Measurements from ENCODE around the gene PERM1. TPM values are rescaled to one million over a fixed set of nuclear protein-coding genes. Genes with fewer than 3 reads are reported as not detected.
A peak's percentile ranks its signal among the peaks of the same experiment; 100 is the strongest.

The PERM1 gene
- total and polyA plus RNA-seq, 2 of the 13 experiments (the other 11 are each of a cell fraction or from before 2014, with no cell fraction given) = 0.04 to 0.29 TPM

DNA sequence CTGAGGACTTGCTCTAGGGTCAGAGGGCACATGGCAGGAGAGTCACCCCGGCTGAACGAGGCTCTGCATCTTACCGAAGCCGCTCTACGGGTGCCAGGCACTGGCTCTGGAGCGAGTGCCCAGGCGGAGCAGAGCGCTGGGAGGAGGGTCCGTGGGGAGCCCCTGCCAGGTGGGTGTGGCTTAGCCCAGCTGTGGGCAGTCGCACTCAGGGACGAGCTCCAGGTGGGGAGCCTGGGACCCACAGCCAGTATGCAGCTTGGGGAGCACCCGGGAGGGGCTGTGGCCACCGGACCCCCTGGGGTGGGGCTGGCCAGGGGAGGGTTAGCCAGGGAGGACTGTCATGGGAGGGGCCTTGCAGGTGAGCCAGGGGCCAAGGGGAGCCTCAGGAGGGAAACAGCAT, 41.8 kb upstream of the PERM1 start:
- TF ChIP-seq RBFOX2 (IDR thresholded peaks at IDR 0.05; ENCODE audit: low read depth, low read length) (peak; percentile 48; the same call in 1 of the 2 replicates), ZKSCAN1 (IDR thresholded peaks at IDR 0.05; ENCODE audit: low read length) (no peak)
- TF ChIP-seq, protein P1, sequence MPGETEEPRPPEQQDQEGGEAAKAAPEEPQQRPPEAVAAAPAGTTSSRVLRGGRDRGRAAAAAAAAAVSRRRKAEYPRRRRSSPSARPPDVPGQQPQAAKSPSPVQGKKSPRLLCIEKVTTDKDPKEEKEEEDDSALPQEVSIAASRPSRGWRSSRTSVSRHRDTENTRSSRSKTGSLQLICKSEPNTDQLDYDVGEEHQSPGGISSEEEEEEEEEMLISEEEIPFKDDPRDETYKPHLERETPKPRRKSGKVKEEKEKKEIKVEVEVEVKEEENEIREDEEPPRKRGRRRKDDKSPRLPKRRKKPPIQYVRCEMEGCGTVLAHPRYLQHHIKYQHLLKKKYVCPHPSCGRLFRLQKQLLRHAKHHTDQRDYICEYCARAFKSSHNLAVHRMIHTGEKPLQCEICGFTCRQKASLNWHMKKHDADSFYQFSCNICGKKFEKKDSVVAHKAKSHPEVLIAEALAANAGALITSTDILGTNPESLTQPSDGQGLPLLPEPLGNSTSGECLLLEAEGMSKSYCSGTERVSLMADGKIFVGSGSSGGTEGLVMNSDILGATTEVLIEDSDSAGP (CRISPR knock-in tag; IDR thresholded peaks at IDR 0.05; ENCODE audit: borderline replicate concordance) = 0 out of 2 replicates have a peak, but pooled peaks have one; percentile 22
- Histone ChIP-seq H3K36me3 (replicated peaks in 1 of 2; ENCODE audit: control insufficient read depth in 1 of 2, insufficient read depth in 2 of 2, low read length in 2 of 2) (peaks cover 4 to 20% of the 10 kb centered on the region in 2 experiments; a peak in 4 of 5 replicates), H3K27ac (ENCODE audit: extremely low read length, insufficient read depth, low read length) (no peak overlapping the region), H3K9ac (ENCODE audit: insufficient read depth, low read depth, low read length) (0 out of 2 replicates have a peak overlapping the region, but pooled peaks have one; percentile 2), H3K4me1 (ENCODE audit: insufficient read depth, low read length) (peaks cover 50% of the 10 kb centered on the region), H3K4me3 (replicated peaks in 1 of 3; ENCODE audit: insufficient read depth in 1 of 3, low read depth in 2 of 3, low read length in 3 of 3) (no peak overlapping the region), H3K4me2 (ENCODE audit: low read depth, low read length) (peak overlapping the region; percentile 27; the same call in 1 of the 2 replicates), H3K27me3 (ENCODE audit: control insufficient read depth in 1 of 2, insufficient read depth in 2 of 2, low read length in 2 of 2) (no peaks in the 10 kb centered on the region), H4K20me1 (ENCODE audit: insufficient read depth, low read length) (peaks cover 31% of the 10 kb centered on the region; the same call in 1 of the 2 replicates), H3K9me3 (ENCODE audit: low read length) (no peaks in the 10 kb centered on the region), H3K79me2 (ENCODE audit: insufficient read depth, low read length) (peaks cover 23% of the 10 kb centered on the region), H2AFZ (ENCODE audit: low read length) (no peak overlapping the region)
- ATAC-seq (no peak), DNase-seq (ENCODE audit: low spot score) (no peak), FAIRE-seq (no peak)
- ChIA-PET CTCF (ENCODE audit: low intra/inter-chr PET ratio, low total read pairs) (no interaction called here), POLR2A (interaction anchor here (0.8 to 1.6 kb wide), 4 partner anchors 14 to 40 kb away, joined by 3 to 5 read pairs (median 3); no protein-coding TSS in a partner anchor)
- in situ Hi-C loops (cut with HindIII; ENCODE audit: extremely low pct_ligation_motif_present, low pct_unique_long_range_greater_than_20kb) = loop anchor here (5.0 kb wide), 1 partner anchor 34 kb away; no protein-coding TSS in a partner anchor
- no TSS peak for BruUV-seq (replicated peaks)
- intact Hi-C loops (cut with micrococcal nuclease; ENCODE audit: unreplicated experiment) = no loop called here
- whole genome bisulfite sequencing (ENCODE audit: low lambda C conversion rate) = 78% methylated on average over 11 of the region's 13 CpGs

DNA sequence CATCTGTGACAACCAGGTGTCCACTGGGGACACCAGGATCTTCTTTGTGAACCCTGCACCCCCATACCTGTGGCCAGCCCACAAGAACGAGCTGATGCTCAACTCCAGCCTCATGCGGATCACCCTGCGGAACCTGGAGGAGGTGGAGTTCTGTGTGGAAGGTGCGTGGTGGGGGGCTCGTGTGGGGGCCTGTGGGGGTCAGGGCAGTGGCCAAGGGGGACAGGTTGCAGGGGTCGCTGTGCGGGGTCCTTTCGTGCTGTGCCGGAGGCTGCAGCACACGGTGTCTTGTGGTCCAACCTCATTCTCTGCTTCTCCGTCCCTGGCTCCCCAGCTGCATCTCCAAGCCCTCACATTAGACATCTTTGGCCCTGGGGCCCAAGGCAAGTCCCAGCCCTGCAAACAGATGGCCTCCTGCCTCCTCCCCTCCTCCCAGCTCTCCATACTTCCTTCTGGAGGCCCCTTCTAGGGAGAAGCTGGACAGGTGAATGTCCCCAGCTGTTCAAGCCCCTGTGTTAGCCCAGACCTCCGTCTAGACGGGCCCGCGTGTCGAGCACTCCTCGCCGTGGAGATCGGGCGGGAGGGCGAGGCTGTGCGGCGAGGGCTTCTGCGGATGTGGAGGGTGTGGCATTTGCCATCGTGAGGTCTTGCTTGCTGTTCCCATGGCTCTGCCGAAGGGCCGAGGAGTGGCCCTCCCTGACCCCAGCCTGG, 40.6 kb upstream of the PERM1 start:
- intact Hi-C loops (cut with micrococcal nuclease; ENCODE audit: unreplicated experiment) = no loop called here
- TF ChIP-seq, protein P2, sequence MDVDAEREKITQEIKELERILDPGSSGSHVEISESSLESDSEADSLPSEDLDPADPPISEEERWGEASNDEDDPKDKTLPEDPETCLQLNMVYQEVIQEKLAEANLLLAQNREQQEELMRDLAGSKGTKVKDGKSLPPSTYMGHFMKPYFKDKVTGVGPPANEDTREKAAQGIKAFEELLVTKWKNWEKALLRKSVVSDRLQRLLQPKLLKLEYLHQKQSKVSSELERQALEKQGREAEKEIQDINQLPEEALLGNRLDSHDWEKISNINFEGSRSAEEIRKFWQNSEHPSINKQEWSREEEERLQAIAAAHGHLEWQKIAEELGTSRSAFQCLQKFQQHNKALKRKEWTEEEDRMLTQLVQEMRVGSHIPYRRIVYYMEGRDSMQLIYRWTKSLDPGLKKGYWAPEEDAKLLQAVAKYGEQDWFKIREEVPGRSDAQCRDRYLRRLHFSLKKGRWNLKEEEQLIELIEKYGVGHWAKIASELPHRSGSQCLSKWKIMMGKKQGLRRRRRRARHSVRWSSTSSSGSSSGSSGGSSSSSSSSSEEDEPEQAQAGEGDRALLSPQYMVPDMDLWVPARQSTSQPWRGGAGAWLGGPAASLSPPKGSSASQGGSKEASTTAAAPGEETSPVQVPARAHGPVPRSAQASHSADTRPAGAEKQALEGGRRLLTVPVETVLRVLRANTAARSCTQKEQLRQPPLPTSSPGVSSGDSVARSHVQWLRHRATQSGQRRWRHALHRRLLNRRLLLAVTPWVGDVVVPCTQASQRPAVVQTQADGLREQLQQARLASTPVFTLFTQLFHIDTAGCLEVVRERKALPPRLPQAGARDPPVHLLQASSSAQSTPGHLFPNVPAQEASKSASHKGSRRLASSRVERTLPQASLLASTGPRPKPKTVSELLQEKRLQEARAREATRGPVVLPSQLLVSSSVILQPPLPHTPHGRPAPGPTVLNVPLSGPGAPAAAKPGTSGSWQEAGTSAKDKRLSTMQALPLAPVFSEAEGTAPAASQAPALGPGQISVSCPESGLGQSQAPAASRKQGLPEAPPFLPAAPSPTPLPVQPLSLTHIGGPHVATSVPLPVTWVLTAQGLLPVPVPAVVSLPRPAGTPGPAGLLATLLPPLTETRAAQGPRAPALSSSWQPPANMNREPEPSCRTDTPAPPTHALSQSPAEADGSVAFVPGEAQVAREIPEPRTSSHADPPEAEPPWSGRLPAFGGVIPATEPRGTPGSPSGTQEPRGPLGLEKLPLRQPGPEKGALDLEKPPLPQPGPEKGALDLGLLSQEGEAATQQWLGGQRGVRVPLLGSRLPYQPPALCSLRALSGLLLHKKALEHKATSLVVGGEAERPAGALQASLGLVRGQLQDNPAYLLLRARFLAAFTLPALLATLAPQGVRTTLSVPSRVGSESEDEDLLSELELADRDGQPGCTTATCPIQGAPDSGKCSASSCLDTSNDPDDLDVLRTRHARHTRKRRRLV (CRISPR knock-in tag; IDR thresholded peaks at IDR 0.05) = no peak
- TF ChIP-seq, protein P3, sequence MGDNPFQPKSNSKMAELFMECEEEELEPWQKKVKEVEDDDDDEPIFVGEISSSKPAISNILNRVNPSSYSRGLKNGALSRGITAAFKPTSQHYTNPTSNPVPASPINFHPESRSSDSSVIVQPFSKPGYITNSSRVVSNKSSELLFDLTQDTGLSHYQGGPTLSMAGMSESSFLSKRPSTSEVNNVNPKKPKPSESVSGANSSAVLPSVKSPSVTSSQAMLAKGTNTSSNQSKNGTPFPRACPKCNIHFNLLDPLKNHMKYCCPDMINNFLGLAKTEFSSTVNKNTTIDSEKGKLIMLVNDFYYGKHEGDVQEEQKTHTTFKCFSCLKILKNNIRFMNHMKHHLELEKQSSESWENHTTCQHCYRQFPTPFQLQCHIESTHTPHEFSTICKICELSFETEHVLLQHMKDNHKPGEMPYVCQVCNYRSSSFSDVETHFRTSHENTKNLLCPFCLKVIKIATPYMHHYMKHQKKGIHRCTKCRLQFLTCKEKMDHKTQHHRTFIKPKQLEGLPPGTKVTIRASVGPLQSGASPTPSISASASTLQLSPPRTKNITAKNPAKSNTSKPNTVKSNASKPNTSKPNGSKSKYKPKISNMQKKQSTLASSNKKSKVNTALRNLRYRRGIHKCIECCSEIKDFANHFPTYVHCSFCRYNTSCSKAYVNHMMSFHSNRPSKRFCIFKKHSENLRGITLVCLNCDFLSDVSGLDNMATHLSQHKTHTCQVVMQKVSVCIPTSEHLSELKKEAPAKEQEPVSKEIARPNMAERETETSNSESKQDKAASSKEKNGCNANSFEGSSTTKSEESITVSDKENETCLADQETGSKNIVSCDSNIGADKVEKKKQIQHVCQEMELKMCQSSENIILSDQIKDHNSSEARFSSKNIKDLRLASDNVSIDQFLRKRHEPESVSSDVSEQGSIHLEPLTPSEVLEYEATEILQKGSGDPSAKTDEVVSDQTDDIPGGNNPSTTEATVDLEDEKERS (CRISPR knock-in tag; IDR thresholded peaks at IDR 0.05) = no peak

More for the DNA sequence above, 40.6 kb upstream of the PERM1 start:
- DNase-seq (ENCODE audit: low spot score) (no peak), FAIRE-seq (no peak), ATAC-seq (no peak)
- peak overlapping the region; percentile 90; the same call in 1 of the 2 replicates for H3K4me2 ChIP-seq (ENCODE audit: low read depth, low read length)
- peaks cover 23% of the 10 kb centered on the region for H3K79me2 ChIP-seq (ENCODE audit: insufficient read depth, low read length)
- H4K20me1 ChIP-seq (ENCODE audit: insufficient read depth, low read length) = peaks cover 31% of the 10 kb centered on the region; the same call in 1 of the 2 replicates
- BruUV-seq (replicated peaks) = no TSS peak
- H3K27me3 ChIP-seq (ENCODE audit: control insufficient read depth in 1 of 2, insufficient read depth in 2 of 2, low read length in 2 of 2) = no peaks in the 10 kb centered on the region
- H3K9me3 ChIP-seq (ENCODE audit: low read length) = no peaks in the 10 kb centered on the region
- no peak overlapping the region for H2AFZ ChIP-seq (ENCODE audit: low read length)
- H3K36me3 ChIP-seq (replicated peaks in 1 of 2; ENCODE audit: control insufficient read depth in 1 of 2, insufficient read depth in 2 of 2, low read length in 2 of 2) = peaks cover 4 to 15% of the 10 kb centered on the region in 2 experiments; a peak in 4 of 5 replicates
- ChIA-PET POLR2A (interaction anchor here (1.3 to 1.8 kb wide), 3 partner anchors 15 to 42 kb away, joined by 3 to 6 read pairs (median 4); no protein-coding TSS in a partner anchor), CTCF (ENCODE audit: low intra/inter-chr PET ratio, low total read pairs) (no interaction called here)
- peaks cover 62% of the 10 kb centered on the region for H3K4me1 ChIP-seq (ENCODE audit: insufficient read depth, low read length)
- no peak overlapping the region for H3K27ac ChIP-seq (ENCODE audit: extremely low read length, insufficient read depth, low read length)
- in situ Hi-C loops (cut with HindIII; ENCODE audit: extremely low pct_ligation_motif_present, low pct_unique_long_range_greater_than_20kb) = loop anchor here (5.0 kb wide), 1 partner anchor 35 kb away; no protein-coding TSS in a partner anchor
- peak overlapping the region; percentile 22; the same call in 1 of the 2 replicates for H3K9ac ChIP-seq (ENCODE audit: insufficient read depth, low read depth, low read length)
- WGBS (ENCODE audit: low lambda C conversion rate) = 100% methylated on average over 1 of the region's 27 CpGs
- no peak overlapping the region; a peak in 1 of 6 replicates for H3K4me3 ChIP-seq (replicated peaks in 1 of 3; ENCODE audit: insufficient read depth in 1 of 3, low read depth in 2 of 3, low read length in 3 of 3)
